GM19043 (cell line): ENCODE results near the gene NKX6-1.

Source experiments
- ATAC-seq: cut with Tn5 transposase; IDR thresholded peaks from one replicate; pipeline ENCODE4 v1.9.1; 2021; ENCODE audit warnings: low read depth; ENCODE audit not compliant: unreplicated experiment

The NKX6-1 gene

DNA sequence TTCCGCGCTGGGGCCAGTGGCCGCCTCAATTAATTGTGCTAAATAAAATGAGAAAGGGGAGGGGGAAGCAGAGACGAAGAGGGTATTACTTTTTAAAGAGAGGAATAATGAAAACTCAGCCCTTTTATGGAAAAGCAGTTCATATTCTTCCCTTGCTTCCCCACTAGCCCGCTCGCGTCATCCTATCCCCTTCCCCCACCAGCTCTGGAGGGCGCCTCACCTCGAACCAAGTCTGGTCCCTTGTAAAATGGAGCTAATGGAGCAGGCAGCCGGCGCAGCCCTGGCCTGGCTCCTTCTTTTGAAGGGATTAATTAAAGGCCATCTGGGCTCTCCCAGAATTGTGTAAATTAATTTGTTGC, 511 bp upstream of the NKX6-1 start:
- no peak for ATAC-seq

- no peak for ATAC-seq
These were observed 723 bp downstream of the NKX6-1 start for GRCh38 chr4:84498203-84498934.

DNA sequence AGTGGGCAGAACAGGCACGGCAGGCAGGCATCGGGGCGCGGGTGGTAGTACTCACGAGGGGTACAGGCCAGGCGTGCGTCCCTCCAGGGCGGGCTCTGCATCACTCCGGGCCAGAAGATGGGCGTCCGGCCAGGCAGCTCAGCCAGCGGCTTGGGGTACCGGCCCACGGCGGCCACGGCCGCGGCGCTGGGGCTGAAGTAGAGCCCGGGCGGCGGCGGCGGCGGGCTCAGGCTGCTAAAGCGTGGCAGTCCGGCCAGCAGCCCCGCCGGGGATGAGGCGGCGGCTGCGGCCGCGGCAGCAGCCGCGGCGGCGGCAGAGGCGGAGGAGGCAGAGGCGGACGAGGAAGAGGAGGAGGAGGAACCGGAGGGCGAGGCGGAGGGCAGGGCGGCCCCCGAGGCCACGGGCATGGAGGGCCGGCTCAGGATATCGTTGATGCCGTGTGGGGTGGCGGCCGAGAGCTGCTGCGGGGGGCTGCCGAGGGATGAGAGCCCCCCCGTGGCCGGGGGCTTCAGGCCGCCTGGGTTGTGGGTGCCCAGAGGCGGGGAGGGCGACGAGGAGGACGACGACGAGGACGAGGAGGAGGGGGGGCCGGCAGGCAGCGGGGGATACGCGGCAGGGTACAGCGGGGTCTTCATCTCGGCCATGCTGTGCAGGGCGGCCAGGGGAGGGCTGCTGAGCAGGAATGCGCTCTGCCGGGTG, 1.4 kb downstream of the NKX6-1 start:
- no peak for ATAC-seq

- no peak for ATAC-seq
These were observed 2.2 kb downstream of the NKX6-1 start for GRCh38 chr4:84496706-84497503.

DNA sequence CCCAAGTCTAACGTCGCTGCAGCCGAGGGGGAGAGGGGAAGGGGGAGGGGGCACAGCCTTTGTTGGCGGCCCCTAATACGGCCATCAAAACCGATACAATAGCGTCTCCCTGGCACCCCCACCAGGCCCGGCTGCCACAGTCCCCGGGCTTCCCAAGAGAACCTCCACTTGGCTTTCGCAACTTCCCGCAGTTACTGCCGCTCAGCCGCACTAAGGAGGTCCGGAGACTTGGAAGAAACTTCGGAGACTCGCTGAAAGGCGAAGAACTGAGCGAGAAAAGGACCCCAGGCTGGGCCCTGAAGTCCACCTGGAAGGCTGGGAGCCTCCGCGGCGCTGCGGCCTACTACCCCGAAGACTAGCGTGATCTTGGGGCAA, 2.8 kb downstream of the NKX6-1 start:
- no peak for ATAC-seq

DNA sequence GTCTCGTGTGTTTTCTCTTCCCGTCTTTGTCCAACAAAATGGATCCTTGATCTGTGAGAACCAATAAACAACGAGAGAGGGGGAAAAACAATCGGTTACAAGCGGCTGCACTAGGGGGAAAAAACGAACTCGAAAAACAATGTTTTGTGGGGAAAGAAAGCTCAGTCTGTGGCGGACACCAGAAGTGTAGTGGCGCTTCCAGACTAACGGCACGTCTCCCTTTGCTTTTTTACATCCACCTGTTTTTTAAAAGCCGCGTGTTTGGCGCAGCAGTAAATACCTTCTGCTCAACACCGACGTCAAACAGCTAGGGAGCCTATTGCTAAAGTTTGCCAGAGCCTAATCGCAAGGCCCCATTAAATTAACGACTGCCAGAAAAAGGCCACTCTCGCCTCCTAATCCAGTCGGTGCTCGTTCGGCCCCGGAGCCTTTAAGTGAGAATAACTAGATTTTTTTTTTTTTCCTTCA, 3.3 kb downstream of the NKX6-1 start:
- no peak for ATAC-seq

DNA sequence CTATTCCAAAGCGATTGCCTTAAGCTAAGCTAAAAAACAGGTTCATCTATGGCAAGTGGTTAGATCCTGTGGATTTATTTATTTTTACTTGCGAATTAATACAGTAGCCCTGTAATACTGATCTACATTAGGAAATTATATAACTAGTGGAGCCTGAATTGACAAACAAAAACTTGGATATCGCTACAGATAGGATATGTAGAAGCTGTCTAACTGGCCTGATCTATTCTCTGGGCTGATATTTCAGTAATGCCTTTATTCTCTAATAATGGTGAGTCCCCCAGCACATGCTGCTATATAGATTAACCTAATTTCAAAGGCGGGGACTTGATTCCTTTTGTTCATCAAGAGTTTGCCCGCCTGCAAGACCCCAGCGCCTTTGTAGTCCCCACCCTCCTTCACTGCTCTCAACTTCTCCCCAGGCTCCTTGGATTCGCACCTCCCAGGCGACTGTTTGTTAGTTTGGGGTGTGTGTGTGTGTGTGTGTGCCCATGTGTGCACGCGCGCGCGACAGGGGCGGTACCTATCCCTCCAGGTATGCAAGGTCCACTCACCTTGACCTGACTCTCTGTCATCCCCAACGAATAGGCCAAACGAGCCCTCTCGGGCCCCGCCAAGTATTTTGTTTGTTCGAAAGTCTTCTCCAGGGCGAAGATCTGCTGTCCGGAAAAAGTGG, 3.8 kb downstream of the NKX6-1 start:
- ATAC-seq = no peak

DNA sequence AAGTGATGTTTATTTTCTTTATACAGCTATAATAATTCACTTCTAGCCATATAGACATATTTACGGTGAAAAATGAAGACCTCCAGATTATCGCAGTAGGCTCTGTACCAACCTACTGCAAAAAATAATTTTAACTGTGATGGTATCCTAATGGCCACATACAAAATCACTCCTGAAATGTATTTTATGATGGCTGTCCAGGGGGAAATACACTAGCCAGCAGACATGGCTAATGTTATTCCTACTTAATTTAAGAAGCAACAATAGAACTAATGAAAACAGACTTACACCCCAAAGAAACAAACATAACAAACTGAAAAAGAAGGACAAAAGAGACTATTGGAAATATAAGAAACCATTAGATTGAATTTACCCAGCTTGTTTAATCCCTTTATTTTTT, 4.6 kb downstream of the NKX6-1 start:
- ATAC-seq = no peak

DNA sequence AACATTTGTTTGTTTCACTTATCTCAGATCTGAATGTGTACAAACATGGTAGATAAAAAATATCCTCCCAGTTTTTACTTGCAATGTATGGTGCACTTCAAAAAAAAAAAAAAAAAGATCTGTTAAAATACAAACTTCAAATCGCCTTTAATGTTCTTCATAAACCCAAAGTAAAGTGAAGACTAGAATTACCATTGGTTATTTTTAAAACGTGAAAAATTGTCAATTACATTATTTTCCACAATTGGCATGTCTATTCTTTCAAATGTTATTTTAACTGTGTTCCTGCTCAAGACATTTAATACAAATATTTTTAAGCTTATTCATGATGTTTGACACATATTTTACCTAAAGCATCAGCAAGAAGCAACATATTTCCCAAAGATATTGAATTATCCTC, 5.0 kb downstream of the NKX6-1 start:
- no peak for ATAC-seq

GRCh38 chr4:84493092-84493850, 5.8 kb downstream of the NKX6-1 start:
- no peak for ATAC-seq

DNA sequence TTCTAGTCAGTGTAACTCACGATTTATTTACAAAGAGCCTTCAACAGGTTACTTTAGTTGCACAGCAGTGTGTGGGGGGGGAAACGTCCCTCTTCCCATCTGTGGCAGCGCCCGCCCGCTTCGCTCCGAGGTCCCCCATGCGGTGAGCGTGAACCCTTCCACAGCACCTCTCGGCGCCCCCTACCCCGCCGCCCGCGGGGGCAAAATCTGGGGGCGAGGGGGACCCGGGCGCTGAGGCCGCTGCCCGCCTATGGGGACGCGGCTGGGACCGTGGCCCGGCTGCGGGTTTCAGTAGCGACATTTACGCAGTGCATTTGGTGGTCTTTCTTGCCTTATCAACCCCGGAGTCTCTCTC, 6.4 kb downstream of the NKX6-1 start:
- ATAC-seq = no peak

DNA sequence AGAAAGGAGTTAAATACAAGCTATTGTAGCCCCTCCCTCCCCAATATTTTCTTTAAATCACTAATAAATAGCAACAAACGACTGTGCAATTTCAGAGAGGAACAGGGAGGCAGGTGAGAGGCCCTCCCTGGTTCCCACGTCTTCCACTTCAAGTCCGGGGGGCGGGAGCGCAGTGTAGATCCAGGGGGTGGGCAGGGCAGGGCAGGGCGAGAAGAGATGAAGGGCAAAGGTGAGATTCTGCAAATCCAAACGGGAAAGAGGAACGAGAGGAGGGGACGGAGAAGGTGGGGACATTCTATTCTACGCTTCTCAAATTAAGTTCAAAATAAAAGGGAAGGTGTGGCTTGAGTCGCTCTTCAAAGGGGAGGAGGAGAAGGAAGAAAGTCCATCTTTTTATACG, 6.8 kb downstream of the NKX6-1 start:
- ATAC-seq = no peak

DNA sequence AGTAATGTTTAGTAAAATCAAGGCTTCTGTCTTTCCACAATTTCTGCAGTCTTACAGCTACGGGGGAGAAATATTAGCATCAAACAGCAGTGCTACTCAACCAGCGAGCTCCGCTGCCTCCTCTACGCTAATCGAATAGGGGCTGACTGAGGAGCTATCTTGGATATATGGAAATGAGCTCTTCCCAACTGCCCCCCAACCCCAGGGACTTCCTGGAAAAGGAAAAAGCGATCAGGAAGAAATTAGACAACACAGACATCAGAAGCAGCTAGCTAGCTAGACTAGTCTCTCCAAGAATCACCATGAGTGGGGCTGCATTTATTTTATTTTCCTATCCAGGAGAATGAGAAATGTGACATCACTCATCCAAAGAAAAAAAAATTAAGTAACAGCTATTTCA, 7.6 kb downstream of the NKX6-1 start:
- ATAC-seq = no peak

DNA sequence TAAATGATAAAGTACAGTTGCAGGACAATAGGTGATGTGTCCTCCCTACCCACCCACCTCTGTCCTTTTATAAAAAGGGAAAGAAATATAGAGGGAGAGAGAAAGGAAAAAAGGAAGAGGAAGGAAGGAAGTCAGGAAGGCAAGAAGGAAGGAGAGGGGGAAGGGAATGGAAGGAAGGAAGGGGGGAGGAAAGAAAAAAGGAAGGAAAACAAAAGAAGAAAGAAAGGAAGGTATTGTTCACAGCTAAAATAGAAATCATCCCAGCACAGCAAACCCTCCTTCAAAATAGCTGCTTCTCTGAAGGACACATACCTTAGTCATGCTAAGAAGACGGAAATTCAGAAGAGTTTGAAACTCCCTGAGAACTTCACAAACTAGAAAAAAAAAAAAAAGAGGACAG, 8.4 kb downstream of the NKX6-1 start:
- ATAC-seq = no peak

DNA sequence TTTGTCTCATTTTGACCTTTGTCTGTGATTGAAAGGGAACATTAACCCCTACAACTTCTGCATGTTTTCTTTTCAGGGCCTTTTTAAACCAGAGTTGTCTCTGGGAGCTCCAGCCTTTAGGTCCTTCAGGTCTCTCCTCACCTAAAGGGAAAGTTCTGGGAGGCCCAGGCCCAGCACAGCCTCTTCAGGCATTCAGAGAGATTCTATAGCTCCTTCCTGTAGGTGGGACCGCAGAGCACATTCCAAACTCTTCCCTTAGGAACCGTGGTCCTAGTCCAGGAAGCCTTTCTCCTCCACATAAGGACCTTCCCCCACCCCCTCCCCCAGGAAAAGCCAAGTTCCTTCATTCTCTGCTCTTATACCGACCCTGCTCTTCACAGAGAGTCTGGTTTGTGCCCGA, 14.9 kb downstream of the NKX6-1 start:
- no peak for ATAC-seq

DNA sequence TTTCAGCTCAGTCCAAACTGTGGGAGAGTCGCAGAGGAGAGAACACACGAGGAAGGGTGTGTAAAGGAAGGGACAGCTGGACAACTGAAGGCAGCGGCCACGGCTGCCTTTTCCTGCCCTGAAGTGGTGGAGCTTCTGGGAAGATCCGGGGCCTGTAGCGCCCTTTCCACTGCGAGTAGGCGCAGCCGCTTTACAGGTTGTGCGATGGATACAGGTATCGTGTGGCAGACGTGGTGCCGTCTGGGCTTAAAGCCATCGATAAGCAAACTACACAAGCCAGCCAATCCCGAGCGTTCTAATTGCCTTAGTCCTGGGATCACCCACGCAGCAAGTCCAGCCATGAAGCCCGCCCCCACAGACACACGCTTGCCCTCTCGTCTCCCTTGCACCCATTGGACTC, 15.4 kb downstream of the NKX6-1 start:
- ATAC-seq = no peak

DNA sequence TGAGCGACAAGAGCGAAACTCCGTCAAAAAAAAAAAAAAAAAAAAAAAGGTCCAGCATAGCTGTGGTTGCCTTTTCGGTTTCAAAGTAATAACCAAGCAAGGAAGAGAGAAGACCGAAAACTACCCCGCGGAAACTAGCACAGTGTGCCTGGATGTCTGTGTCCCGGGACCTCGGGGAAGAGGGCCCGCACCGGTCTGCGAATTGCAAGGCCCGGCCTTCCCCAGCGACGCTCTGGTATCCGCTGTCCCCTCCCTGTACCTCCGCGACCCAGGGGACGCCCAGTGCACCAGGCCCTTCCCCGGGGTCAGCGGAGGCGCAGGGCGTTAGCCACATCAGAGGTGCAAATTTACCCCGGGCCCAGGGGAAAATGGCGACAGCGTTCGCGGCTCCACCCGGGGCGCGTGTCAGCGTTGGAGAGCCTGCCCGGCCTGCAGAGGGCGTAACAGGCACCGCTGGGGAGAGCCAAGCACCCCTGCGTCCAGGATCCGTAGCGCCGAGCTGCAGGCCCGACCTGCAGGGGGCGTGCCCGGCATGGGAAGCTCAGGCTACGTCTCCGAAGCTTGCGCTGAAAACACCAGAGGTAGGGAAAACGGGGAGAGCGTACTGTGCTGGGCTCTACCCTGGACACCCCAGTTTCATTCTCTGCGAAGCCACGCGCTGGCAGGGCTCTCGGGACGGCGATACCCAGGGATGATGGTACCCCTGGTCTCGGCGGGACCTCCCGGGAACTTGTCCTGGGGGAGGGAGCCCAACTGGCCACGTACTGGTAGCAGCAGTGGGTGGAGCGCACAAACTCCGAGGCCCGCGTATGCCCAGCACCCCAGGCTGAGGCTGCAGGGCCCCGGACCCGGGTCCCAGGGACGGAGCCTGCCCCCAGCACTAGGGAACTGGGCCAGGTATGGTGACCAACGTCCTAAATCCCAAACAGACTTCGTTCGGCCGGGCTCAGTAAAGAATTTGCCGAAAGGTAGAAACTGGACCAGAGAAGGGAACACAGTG, 16.2 kb downstream of the NKX6-1 start:
- ATAC-seq = no peak

GRCh38 chr4:84481860-84482245, 17.2 kb downstream of the NKX6-1 start:
- no peak for ATAC-seq
